Ammon's horn (tissue), 1 donor: ENCODE measurements around the gene EEFSEC.

Source experiments
- DNase-seq: peaks from one replicate; pipeline ENCODE4 v3.0.0-alpha.2; 2016; ENCODE audit warnings: low spot score

Gene EEFSEC

GRCh38 chr3:128217702-128218547 is 64.6 kb downstream of the EEFSEC start:
- no peak for DNase-seq

GRCh38 chr3:128218548-128219257 is 65.4 kb downstream of the EEFSEC start:
- no peak for DNase-seq

- DNase-seq: no peak
These were observed 68.0 kb downstream of the EEFSEC start for GRCh38 chr3:128221328-128221727.

GRCh38 chr3:128222796-128223385 is 69.6 kb downstream of the EEFSEC start:
- no peak for DNase-seq

GRCh38 chr3:128226186-128226725 is 73.0 kb downstream of the EEFSEC start:
- DNase-seq: no peak

- DNase-seq: peak; percentile 41
These were observed 73.6 kb downstream of the EEFSEC start for GRCh38 chr3:128226795-128227395.

GRCh38 chr3:128227507-128227906 is 74.2 kb downstream of the EEFSEC start:
- no peak for DNase-seq

- no peak for DNase-seq
These were observed 75.2 kb downstream of the EEFSEC start for GRCh38 chr3:128228366-128228910.

GRCh38 chr3:128229106-128229857 is 76.0 kb downstream of the EEFSEC start:
- no peak for DNase-seq

- no peak for DNase-seq
These were observed 78.3 kb downstream of the EEFSEC start for GRCh38 chr3:128231606-128232005.

- no peak for DNase-seq
These were observed 79.3 kb downstream of the EEFSEC start for GRCh38 chr3:128232376-128233178.

- no peak for DNase-seq
These were observed 82.1 kb downstream of the EEFSEC start for GRCh38 chr3:128235207-128235926.

- peak; percentile 23 for DNase-seq
These were observed 83.4 kb downstream of the EEFSEC start for GRCh38 chr3:128236657-128237056.

- DNase-seq: no peak
These were observed 84.3 kb downstream of the EEFSEC start for GRCh38 chr3:128237348-128238183.

GRCh38 chr3:128238184-128238489 is 84.9 kb downstream of the EEFSEC start:
- no peak for DNase-seq

GRCh38 chr3:128239304-128239703 is 86.0 kb downstream of the EEFSEC start:
- DNase-seq: no peak

- DNase-seq: no peak
These were observed 87.0 kb downstream of the EEFSEC start for GRCh38 chr3:128240232-128240631.

GRCh38 chr3:128241741-128242140 is 88.5 kb downstream of the EEFSEC start:
- DNase-seq: no peak
